G401 (cell line): ENCODE measurements around the gene VASN. TPM values are rescaled to one million over a fixed set of nuclear protein-coding genes. Genes with fewer than 3 reads are reported as not detected.

ENCODE experiments used
- DNase-seq: peaks from one replicate; pipeline ENCODE4 v3.0.0-alpha.2; 2015; ENCODE audit warnings: low spot score
- in situ Hi-C: cut with HindIII; loops from 2 replicates; pipeline ENCODE4 v1.10.0; 2016; ENCODE audit warnings: low sequenced_read_pairs, mixed read lengths
- total RNA-seq: library from RNA; depleted of rRNA; stranded (reverse); fragments of >200 nt; shearing (Covaris generic); gene quantifications from 2 replicates; pipeline ENCODE4 v1.2.3, GENCODE V29; 2014; rRNA removed

VASN gene
- total RNA-seq, 1 experiment from 2014 or later, result 14.4 TPM

DNA sequence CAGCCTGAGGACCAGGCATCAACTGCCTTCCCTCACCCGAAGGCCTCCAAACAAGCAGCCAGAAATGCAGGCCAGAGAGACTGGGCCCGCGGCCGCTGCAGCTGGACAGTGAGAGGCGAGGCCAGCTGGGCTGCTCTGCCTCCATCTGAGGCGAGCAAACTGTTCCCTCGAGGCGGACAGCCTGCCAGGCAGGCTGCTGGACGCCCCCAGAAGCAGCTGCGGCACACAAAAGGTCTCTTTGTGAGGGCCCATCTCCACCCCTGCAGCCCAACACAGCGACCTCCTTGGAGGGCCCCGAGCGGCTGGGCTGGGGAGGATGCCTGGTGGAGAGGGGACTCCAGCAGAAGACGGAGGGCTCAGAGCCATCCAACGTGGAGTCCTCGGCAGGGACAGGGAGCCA is 40.0 kb downstream of the VASN start:
- in situ Hi-C loops, result no loop called here
- no peak for DNase-seq

DNA sequence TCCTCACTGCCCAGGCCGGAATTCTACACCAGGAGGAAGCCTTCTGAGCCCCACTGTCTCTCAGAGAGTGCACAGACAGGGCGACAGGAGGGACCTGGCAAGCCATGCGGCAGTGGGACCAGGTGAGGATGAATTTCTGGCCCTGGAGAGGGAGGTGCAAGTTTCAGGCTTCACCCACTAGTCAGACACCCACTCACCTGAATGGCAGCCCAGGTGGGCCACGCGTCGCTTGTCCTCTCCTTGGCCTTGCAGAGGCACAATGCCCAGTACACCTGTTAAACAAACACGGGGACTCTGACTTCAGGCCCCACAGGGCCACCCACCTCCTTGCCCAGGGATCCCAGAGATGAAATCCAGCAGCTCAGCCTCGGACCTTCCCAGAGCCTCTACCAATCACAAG is 40.5 kb downstream of the VASN start:
- DNase-seq, result no peak
- in situ Hi-C loops, result no loop called here

DNA sequence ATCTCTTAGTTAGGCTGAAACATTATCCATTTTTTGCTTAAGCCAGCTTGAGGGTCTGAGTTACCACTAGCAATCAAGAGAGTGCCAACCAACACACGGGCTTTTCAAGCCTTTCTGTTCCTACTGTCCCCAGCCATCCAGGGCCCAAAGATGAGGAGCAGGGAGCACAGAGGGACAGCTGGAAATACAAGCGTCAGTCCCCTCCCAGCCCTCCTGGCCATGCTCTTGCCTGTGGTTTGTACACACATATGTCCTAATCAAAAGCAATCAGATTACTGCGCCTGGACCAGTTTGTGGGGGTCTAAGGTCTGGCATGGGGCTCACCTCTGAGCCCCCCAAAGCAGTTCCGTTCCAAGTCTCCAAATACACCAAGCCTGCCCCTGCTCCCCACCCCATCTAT is 41.2 kb downstream of the VASN start:
- DNase-seq, result no peak
- in situ Hi-C loops, result no loop called here

DNA sequence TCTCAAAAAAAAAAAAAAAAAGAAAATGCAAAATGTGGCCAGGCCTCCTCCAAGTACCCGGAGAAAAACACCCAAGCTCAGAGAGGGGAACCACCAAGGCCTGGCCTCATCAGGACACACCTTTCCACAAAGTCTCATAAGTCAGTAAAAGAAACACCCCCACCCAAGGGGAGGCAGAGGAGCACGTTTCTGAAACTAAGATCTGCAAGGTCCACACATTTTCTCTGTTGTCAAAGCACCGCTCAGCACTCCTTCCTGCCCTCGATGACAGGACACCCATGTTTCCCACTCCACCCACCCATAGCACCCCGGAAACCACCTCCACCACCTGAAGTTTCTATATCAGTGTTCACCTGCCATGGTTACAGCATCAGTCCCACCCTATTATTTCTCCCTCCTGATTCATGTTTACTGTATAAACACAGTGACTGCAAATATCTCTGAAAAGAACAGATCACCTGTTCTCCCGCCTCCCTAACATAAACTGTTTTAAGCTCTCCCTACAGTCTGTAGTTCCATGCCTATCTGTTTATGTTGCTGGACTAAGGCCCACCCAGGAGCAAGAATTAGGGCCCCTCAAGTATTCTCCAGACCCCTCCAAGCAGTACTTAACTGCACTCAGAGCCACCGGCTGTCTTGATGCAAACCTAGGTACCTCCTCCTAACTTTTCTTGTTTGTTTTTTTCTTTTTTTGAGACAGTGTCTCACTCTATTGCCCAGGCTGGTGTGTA is 42.7 kb downstream of the VASN start:
- in situ Hi-C loops, result no loop called here
- no peak for DNase-seq

DNA sequence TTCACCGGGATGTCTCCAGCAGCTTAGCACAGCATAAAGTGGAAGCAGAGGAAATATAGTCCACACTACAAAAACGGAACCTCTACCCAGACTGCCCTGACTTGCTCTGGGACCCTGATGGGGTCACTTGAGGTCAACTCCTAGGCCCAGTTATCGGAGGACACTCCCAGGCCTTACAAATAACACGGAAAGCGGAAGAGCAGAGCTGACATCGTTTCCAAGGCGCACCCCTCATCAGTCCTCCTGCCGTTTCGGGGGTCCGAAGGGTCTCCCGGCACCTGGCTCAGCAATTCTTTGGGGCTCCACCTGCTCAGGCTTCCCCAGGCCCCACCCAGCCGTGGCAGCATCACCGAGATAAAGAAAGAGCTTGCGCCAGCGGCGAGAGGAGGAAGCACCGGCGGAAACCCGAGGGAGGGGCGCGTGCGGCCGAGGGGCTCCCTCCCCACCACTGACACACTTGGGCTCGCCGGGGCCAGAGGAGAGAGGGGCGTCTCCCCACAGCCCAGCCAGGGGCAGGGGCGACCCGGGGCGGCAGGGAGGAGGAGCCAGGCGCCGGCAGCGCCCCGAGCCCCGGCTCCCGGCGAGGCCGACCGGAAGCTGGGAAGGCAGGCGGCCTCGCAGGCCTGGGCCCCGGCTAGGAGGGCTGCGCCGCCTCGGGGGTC is 44.0 kb downstream of the VASN start:
- in situ Hi-C loops, result no loop called here
- peak; percentile 46 for DNase-seq

DNA sequence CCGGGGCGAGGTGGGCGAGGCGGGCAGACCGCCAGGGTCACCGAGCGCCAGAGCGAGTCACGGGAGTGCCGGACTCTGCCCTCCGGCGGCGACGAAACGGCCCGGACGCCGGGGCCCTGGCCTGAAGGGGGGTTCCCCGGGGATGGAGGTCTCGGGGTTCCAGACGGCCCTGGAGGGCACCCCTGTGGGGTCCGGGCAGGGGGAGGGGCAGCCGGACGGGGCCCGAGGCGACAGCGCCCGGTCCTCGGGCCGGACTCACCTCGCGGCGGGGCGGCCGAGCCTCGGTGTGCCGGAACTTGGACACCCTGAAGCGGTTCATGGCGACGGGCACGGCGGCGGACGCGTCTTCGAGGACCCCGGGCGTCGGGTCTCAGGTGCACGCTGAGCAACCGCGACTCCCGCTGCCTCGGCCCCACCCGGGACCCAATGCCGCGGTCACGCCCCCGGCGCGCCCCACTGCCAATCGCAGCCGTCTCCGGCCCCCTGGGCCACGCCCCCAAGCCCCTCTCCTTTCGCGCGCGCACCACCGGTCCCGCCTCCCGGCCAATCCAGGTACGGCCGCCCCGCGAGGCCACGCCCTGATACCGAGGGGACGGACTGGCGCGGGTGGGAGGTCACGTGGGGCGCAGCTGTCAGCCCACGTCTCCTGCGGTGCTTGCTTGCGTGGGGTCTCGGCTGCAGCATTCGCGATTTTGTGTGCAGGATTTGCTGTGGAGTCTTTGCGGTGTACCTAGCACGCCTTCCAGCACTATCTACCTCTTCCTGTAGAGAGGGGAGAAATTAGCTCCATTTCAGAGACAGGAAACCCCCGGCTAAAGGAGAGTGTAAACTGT is 44.8 kb downstream of the VASN start, which contains the start of gene CORO7:
Gene CORO7, minus strand, starts transcription at position 397 of the 833 bp plus-strand sequence. Its CDS starts 78 bp downstream, at position 319.
- DNase-seq, result peak; percentile 94
- in situ Hi-C loops, result no loop called here

DNA sequence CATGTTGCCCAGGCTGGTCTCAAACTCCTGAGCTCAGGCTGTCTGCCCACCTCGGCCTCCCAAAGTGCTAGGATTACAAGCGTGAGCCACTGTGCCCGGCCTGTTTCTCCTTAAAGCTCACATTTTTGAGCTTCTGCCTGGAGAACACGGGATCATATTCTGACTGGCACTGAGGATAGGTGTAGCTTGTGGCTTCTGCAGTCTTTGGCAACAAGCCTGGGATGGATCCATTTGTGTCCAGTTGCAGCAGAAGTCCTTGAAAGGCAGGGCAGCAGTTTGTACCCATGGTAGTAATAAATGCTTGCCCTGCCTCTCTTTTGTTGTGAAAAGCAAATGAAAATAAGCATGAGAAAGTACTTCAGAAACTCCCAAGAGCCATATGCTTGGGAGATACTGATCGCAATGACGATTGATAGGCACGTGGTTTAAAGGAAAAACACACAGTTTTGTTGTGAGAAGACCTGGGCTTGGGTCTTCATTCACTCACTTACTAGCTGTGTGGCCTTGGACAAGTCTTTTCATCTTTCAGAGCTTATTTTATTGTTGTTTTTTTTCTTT is 47.8 kb downstream of the VASN start:
- in situ Hi-C loops, result no loop called here
- no peak for DNase-seq

DNA sequence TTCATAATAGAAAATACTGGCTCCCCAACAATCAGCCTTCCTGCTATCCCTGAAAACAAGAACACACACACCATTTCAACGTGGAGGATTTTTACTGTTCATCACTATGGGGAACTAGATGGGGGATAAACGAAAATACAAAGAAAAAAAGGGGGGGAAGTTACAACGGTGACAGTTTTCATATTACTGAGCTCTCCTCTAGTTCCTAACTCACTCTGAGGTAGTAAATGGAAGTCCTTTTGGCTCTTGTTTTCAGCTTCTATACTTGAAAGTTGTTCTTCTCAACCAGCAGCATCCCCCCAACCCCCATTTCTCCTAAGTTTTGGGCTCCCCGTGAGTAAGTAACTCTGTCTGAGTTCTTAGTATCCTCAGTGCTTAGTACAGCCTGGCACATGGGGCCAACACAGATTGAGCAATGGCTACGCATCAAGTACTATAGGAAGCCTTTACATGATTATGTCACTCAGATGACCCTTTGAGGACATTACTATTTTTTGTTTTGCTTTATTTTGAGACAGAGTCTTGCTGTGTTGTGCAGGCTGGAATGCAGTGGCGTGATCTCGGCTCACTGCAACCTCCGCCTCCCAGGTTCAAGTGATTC is 49.0 kb downstream of the VASN start:
- in situ Hi-C loops, result no loop called here
- no peak for DNase-seq

DNA sequence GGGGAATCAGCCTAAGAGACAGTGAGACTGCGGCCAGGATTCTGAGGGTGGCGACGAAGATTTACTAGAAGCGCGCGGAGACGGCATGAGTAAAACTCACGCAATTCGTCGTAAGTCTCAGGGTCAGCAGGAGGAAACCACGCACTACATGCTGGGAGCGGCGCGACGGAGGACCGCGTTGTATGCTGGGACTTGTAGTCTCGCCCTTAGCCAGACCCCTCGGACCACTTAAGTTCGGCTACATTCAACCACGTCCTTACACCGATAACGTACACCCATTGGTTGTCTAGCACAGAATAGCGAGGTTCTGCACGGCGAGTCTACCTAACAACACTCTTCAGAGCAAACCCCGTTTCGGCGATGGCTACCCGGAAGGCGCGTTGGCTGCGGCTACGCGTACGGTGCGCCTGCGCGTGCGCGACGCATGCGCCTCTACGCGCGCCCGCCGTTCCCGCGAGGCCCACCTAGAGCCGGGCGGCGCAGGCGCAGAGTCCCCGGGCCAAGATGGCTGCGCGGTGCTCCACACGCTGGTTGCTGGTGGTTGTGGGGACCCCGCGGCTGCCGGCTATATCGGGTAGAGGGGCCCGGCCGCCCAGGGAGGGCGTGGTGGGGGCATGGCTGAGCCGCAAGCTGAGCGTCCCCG is 53.9 kb downstream of the VASN start, which contains the start of gene DNAJA3:
Gene DNAJA3, plus strand, starts transcription at position 491 of the 643 bp plus-strand sequence. Its CDS starts 14 bp downstream, at position 505.
- in situ Hi-C loops, result no loop called here
- DNase-seq, result peak; percentile 96

DNA sequence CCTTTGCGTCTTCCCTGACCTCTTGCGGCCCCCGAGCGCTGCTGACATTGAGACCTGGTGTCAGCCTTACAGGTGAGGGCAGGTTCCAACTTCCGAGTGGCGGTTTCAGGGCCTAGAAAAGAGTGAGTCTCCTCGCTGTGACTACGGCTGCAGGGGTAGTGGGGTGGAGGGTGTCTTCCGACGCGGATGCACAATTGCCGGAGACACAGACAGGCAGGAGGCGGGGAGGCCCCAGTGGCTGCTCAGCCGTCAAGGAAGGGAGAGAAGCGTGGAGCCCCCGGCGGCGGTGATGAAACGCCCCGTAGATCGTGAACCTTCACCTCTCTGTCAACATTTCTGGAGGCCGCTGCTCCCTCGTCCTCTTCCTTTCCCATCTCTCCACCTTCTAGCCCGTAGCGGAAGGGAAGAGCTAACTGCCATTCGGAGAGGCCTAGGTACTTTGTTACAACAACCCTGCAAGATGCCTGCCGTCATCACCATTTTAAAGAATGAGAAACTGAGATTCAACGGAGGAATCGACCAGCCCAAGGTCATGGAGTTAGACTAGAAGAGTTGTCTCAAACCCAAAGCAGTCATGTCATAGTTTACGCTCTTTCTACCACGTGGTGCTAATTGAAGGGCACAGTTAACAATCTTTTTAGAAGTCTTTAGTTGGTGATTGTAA is 54.5 kb downstream of the VASN start:
- in situ Hi-C loops, result no loop called here

DNA sequence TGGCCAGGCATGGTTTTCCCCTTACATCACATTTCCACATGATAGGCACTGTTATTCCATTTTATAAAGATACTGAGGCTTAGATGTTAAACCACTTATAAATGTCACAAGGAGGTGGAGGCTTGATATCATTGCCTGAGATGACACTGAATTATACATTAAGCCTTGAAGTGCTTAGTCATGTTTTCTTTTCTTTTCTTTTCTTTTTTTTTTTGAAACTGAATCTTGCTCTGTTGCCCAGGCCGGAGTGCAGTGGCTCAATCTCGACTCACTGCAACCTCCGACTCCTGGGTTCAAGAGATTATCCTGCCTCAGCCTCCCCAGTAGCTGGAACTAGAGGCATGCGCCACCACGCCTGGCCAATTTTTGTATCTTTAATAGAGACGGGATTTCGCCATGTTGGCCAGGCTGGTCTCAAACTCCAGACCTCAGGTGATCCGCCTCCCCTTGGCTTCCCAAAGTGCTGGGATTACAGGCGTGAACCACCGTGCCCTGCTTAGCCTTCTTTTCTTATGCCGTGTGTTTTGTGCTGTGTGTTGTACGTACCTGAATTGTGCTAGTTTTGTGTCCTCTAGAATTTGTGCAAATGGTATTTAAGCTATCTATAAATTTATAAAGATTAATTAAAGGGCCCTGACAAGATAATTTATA is 55.2 kb downstream of the VASN start:
- in situ Hi-C loops, result no loop called here
- no peak for DNase-seq

More for the DNA sequence above, 54.5 kb downstream of the VASN start:
- no peak for DNase-seq

DNA sequence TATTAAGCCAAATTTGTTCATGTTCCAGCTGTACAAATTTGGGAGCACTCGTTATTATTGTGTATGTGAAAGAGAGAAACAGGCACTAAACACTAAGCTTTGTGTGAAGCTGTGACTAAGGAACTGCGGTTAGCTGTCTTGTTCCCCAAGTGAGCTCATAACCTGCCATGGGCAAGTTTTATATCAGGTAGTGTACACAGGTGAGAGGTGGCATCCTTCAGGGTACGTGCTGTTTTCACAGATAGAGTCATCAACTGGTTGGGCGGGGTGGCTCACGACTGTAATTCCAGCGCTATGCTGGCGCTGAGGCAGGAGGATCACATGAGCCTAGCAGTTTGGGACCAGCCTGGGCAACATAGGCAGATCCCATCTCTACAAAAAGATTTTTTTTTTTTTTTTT is 56.9 kb downstream of the VASN start:
- in situ Hi-C loops, result no loop called here
- no peak for DNase-seq

DNA sequence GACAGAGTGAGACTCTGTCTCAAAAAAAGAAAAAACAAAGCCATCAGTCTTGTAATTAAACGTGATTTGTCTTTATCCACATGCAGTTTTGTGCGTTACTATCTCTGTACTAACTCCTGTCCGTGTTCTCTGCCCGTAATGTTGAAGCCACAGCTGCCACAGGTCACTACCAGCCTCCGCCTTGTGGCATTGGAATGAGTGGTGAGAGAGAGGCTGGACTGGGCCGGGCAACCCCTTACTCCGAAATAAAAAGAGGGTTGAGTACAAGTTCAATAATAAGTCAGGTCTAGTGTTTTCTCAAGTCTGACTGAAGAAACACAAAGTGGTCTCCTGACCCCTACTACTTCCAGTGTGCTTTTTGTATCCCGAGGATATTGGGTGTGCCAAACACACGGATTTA is 59.4 kb downstream of the VASN start:
- in situ Hi-C loops, result no loop called here
- no peak for DNase-seq

Other genes starting within 250 kb of the VASN start
- gene SRL, start 129.8 kb upstream of the VASN start, total RNA-seq, result 0.07 and 0.37 TPM in 2 replicates
- 14.5 and 38.3 TPM in 2 replicates for gene TFAP4, start 98.8 kb upstream of the VASN start, total RNA-seq
- 0.44 and 0.80 TPM in 2 replicates for gene GLIS2, start 55.8 kb upstream of the VASN start, total RNA-seq
- 68.3 and 83.9 TPM in 2 replicates for gene PAM16, start 20.5 kb upstream of the VASN start, total RNA-seq
- gene CORO7, start 44.7 kb downstream of the VASN start, total RNA-seq, result 34.2 and 39.5 TPM in 2 replicates
- gene DNAJA3, start 54.0 kb downstream of the VASN start, total RNA-seq, result 79.4 and 89.7 TPM in 2 replicates
- gene NMRAL1, start 102.8 kb downstream of the VASN start, total RNA-seq, result 166 and 212 TPM in 2 replicates
- 94.3 and 99.9 TPM in 2 replicates for gene HMOX2, start 104.5 kb downstream of the VASN start, total RNA-seq
- 12.4 and 17.2 TPM in 2 replicates for gene CDIP1, start 166.9 kb downstream of the VASN start, total RNA-seq
- 0.17 TPM in 1 of 2 replicates, not detected in the other for gene C16orf96, start 184.5 kb downstream of the VASN start, total RNA-seq
- 12.4 and 15.6 TPM in 2 replicates for gene UBALD1, start 243.0 kb downstream of the VASN start, total RNA-seq